Daoy (cell line): ENCODE results near the gene OPA3. TPM values are rescaled to one million over a fixed set of nuclear protein-coding genes. Genes with fewer than 3 reads are reported as not detected.

Source experiments
- DNase-seq: peaks from one replicate; pipeline ENCODE4 v3.0.0-alpha.2; 2015; ENCODE audit warnings: low read depth
- total RNA-seq: library from RNA; depleted of rRNA; stranded (reverse); fragments of >200 nt; shearing (Covaris generic); gene quantifications from 2 replicates; pipeline ENCODE4 v1.2.3, GENCODE V29; 2014

Gene OPA3
- total RNA-seq, 1 experiment from 2014 or later, result 7.4 TPM

GRCh38 chr19:45505151-45505995 lies 79.2 kb downstream of the OPA3 start:
- peak; percentile 44 for DNase-seq

- DNase-seq, result no peak
Observed at GRCh38 chr19:45503909-45504308, 80.7 kb downstream of the OPA3 start.

- no peak for DNase-seq
Observed at GRCh38 chr19:45502111-45502510, 82.5 kb downstream of the OPA3 start.

GRCh38 chr19:45501730-45502014 lies 82.9 kb downstream of the OPA3 start:
- DNase-seq, result no peak

- no peak for DNase-seq
Observed at GRCh38 chr19:45500918-45501729, 83.5 kb downstream of the OPA3 start.

GRCh38 chr19:45499196-45500180 lies 85.1 kb downstream of the OPA3 start:
- peak; percentile 75 for DNase-seq

GRCh38 chr19:45498411-45499195 lies 86.0 kb downstream of the OPA3 start, which contains the start of gene PPM1N:
Gene PPM1N, plus strand, starts transcription at chr19:45498443. Its CDS starts 30 bp downstream, at chr19:45498473.
- peak; percentile 62 for DNase-seq

GRCh38 chr19:45497791-45498190 lies 86.8 kb downstream of the OPA3 start:
- DNase-seq, result no peak

GRCh38 chr19:45496349-45496953 lies 88.2 kb downstream of the OPA3 start:
- DNase-seq, result peak; percentile 53

GRCh38 chr19:45495178-45495577 lies 89.4 kb downstream of the OPA3 start:
- no peak for DNase-seq

- no peak for DNase-seq
Observed at GRCh38 chr19:45494261-45494916, 90.2 kb downstream of the OPA3 start.

- peak; percentile 60 for DNase-seq
Observed at GRCh38 chr19:45492627-45493470, 91.8 kb downstream of the OPA3 start.

GRCh38 chr19:45492137-45492626 lies 92.4 kb downstream of the OPA3 start:
- DNase-seq, result no peak

- DNase-seq, result no peak
Observed at GRCh38 chr19:45489216-45489855, 95.3 kb downstream of the OPA3 start.

- no peak for DNase-seq
Observed at GRCh38 chr19:45488708-45489107, 95.9 kb downstream of the OPA3 start.

- DNase-seq, result peak; percentile 97
Observed at GRCh38 chr19:45485305-45486077, 99.1 kb downstream of the OPA3 start.

GRCh38 chr19:45484273-45484945 lies 100.2 kb downstream of the OPA3 start:
- peak; percentile 49 for DNase-seq
